NCI-H1092 treated with DMSO at 0.1 percent for 48 hours (cell line): ENCODE measurements around the gene UNKL.
"Not testable (repeated sequence)": the region's sequence is repeated elsewhere in the genome, so short reads cannot be mapped to it uniquely, and the experiment has no call there.

Source experiments
- DNase-seq: peaks from one replicate; lab custom pipeline; 2025; lab: John Stamatoyannopoulos, UW

Gene UNKL

GRCh38 chr16:1446296-1447080 lies 32.0 kb upstream of the UNKL start:
- DNase-seq = no peak

- DNase-seq = no peak
These were observed 31.2 kb upstream of the UNKL start for GRCh38 chr16:1445518-1446203.

- DNase-seq = no peak
These were observed 30.4 kb upstream of the UNKL start for GRCh38 chr16:1444730-1445517.

- DNase-seq = no peak
These were observed 29.7 kb upstream of the UNKL start, which contains the start of gene CCDC154 for GRCh38 chr16:1443980-1444729. TSS of gene CCDC154 (minus strand) at chr16:1444556. CDS start at chr16:1444322, 234 bp downstream.

- DNase-seq = no peak
These were observed 29.0 kb upstream of the UNKL start for GRCh38 chr16:1443403-1443973.

GRCh38 chr16:1442697-1443096 lies 28.2 kb upstream of the UNKL start:
- no peak for DNase-seq

- no peak for DNase-seq
These were observed 26.9 kb upstream of the UNKL start for GRCh38 chr16:1441391-1441829.

- not testable (repeated sequence) for DNase-seq
These were observed 25.2 kb upstream of the UNKL start for GRCh38 chr16:1439699-1440074.

GRCh38 chr16:1439058-1439698 lies 24.7 kb upstream of the UNKL start:
- no peak for DNase-seq

- peak; percentile 54 for DNase-seq
These were observed 23.9 kb upstream of the UNKL start for GRCh38 chr16:1438229-1439057.

- no peak for DNase-seq
These were observed 23.1 kb upstream of the UNKL start for GRCh38 chr16:1437606-1438005.

- DNase-seq = no peak
These were observed 22.3 kb upstream of the UNKL start for GRCh38 chr16:1436731-1437355.

- DNase-seq = no peak
These were observed 21.6 kb upstream of the UNKL start for GRCh38 chr16:1435921-1436697.

GRCh38 chr16:1434644-1435592 lies 20.4 kb upstream of the UNKL start:
- DNase-seq = no peak

- peak; percentile 27 for DNase-seq
These were observed 19.3 kb upstream of the UNKL start for GRCh38 chr16:1433756-1434155.

GRCh38 chr16:1433263-1433560 lies 18.7 kb upstream of the UNKL start:
- no peak for DNase-seq

- DNase-seq = no peak
These were observed 18.1 kb upstream of the UNKL start for GRCh38 chr16:1432388-1433262.
